HepG2 (cell line): ENCODE measurements around the gene DDHD1. TPM values are rescaled to one million over a fixed set of nuclear protein-coding genes. Genes with fewer than 3 reads are reported as not detected.

Experiments used
- ATAC-seq: fragments of 200-7000 bp; cut with Tn5 transposase; 3 replicates; pipeline ENCODE4 v1.9.1; 2020; ENCODE audit warnings: mild to moderate bottlenecking, moderate library complexity
- BruUV-seq: library from RNA; stranded (reverse); fragments of 400-500 nt; replicated peaks from 2 replicates; lab custom pipeline; 2021; lab: Mats Ljungman, UMichigan
- CTCF ChIA-PET: fragments of 300-600 bp; formaldehyde crosslinking; extraction: SDS; loops from one replicate; lab custom pipeline; 2021; ENCODE audit warnings: low total read pairs, inconsistent platforms, low intra/inter-chr PET ratio; lab: Yijun Ruan, JAX
- POLR2A ChIA-PET: fragments of 350-600 bp; sonication (Branson Sonifier 250); formaldehyde crosslinking; loops from one replicate; lab custom pipeline; 2020; ENCODE audit warnings: antibody characterized with exemption, inconsistent platforms; lab: Yijun Ruan, JAX
- DNase-seq: peaks from one replicate; pipeline ENCODE4 v3.0.0-alpha.2; 2015; ENCODE audit warnings: low spot score
- FAIRE-seq: peaks from 3 replicates; lab custom pipeline; 2011; peaks lifted over from hg19 to GRCh38; lab: Jason Lieb, UNC
- H2AFZ ChIP-seq: one replicate; pipeline ENCODE4 v1.6.1; 2011; ENCODE audit warnings: low read length, inconsistent platforms
- H3K27ac ChIP-seq: fragments of 300-600 bp; 3 replicates; pipeline ENCODE4 v1.8.0; 2011; ENCODE audit warnings: mixed run types, mild to moderate bottlenecking, mixed read lengths, low read length, inconsistent platforms; ENCODE audit not compliant: insufficient read depth; ENCODE audit errors: extremely low read length
- H3K27me3 ChIP-seq, 2 experiments: fragments of 200-600 bp in 1 of 2; 2 replicates in 1 of 2; 3 replicates in 1 of 2; pipeline versions ENCODE4 v1.6.0 to v1.8.0; 2011; ENCODE audit warnings: low read length in 2 of 2, mild to moderate bottlenecking in 2 of 2, moderate library complexity in 2 of 2, inconsistent platforms in 1 of 2; ENCODE audit not compliant: insufficient read depth in 2 of 2, control insufficient read depth in 1 of 2
- H3K36me3 ChIP-seq, 2 experiments: fragments of 200-600 bp in 1 of 2; replicated peaks in 1 of 2; 2 replicates in 1 of 2; 3 replicates in 1 of 2; pipeline versions ENCODE4 v1.5.1 to v1.8.0; 2011; ENCODE audit warnings: low read length in 2 of 2, inconsistent platforms in 1 of 2; ENCODE audit not compliant: insufficient read depth in 2 of 2, control insufficient read depth in 1 of 2
- H3K4me1 ChIP-seq: 2 replicates; pipeline ENCODE4 v1.5.1; 2012; ENCODE audit warnings: low read length, inconsistent platforms; ENCODE audit not compliant: insufficient read depth
- H3K4me2 ChIP-seq: 2 replicates; pipeline ENCODE4 v1.6.0; 2011; ENCODE audit warnings: low read depth, low read length, inconsistent platforms
- H3K4me3 ChIP-seq, 3 experiments: fragments of 200-600 bp in 1 of 3; sonication (generic), shearing (Covaris generic) in 1 of 3; replicated peaks in 1 of 3; 2 replicates each; pipeline ENCODE4 v1.5.1; 2011 to 2016; ENCODE audit warnings: low read length in 3 of 3, inconsistent platforms in 2 of 3, low read depth in 2 of 3, mild to moderate bottlenecking in 2 of 3, control low read depth in 1 of 3, mixed read lengths in 1 of 3; ENCODE audit not compliant: insufficient read depth in 1 of 3
- H3K79me2 ChIP-seq: one replicate; pipeline ENCODE4 v1.6.1; 2011; ENCODE audit warnings: low read length, inconsistent platforms; ENCODE audit not compliant: insufficient read depth
- H3K9ac ChIP-seq: 2 replicates; pipeline ENCODE4 v1.6.0; 2011; ENCODE audit warnings: mild to moderate bottlenecking, low read depth, low read length, inconsistent platforms; ENCODE audit not compliant: insufficient read depth
- H3K9me3 ChIP-seq: 2 replicates; pipeline ENCODE4 v1.5.1; 2012; ENCODE audit warnings: mild to moderate bottlenecking, low read length
- H4K20me1 ChIP-seq: 2 replicates; pipeline ENCODE4 v1.6.0; 2011; ENCODE audit warnings: inconsistent platforms, mild to moderate bottlenecking, low read length, moderate library complexity; ENCODE audit not compliant: insufficient read depth
- ETS1 ChIP-seq: sonication (generic); formaldehyde crosslinking; IDR thresholded peaks from 2 replicates; pipeline ENCODE4 v1.4.0; 2020; ENCODE audit warnings: missing genetic modification reagents
- FOXO1 ChIP-seq: sonication (generic); formaldehyde crosslinking; IDR thresholded peaks from 2 replicates; pipeline ENCODE4 v1.4.0; 2020; ENCODE audit warnings: missing genetic modification reagents
- HIC2 ChIP-seq: sonication (generic); formaldehyde crosslinking; IDR thresholded peaks from 2 replicates; pipeline ENCODE4 v1.9.0; 2022; ENCODE audit warnings: low read depth, missing genetic modification reagents
- KDM3A ChIP-seq: IDR thresholded peaks from 2 replicates; pipeline ENCODE4 v1.6.1; 2018; ENCODE audit warnings: low read depth, missing compliant biosample characterization
- SMYD3 ChIP-seq: sonication (generic); formaldehyde crosslinking; IDR thresholded peaks from 2 replicates; pipeline ENCODE4 v1.8.1; 2023; ENCODE audit warnings: mild to moderate bottlenecking, missing genetic modification reagents
- ZNF354B ChIP-seq: sonication (generic); formaldehyde crosslinking; IDR thresholded peaks from 2 replicates; pipeline ENCODE4 v1.8.0; 2022; ENCODE audit warnings: mild to moderate bottlenecking, missing genetic modification reagents
- ZNF563 ChIP-seq: sonication (generic); formaldehyde crosslinking; IDR thresholded peaks from 2 replicates; pipeline ENCODE4 v1.8.0; 2022; ENCODE audit warnings: mild to moderate bottlenecking, moderate library complexity, missing genetic modification reagents
- in situ Hi-C: cut with HindIII; loops from 2 replicates; pipeline ENCODE4 v1.10.0; 2017; ENCODE audit warnings: low pct_unique_long_range_greater_than_20kb; ENCODE audit not compliant: extremely low pct_ligation_motif_present
- intact Hi-C: fragments of 100-400 bp; cut with micrococcal nuclease; formaldehyde crosslinking; loops from one replicate; pipeline ENCODE4 v1.10.0; 2022; ENCODE audit not compliant: unreplicated experiment
- polyA plus RNA-seq, 8 experiments: library from polyadenylated mRNA; depleted of rRNA in 3 of 8; stranded (reverse) in 7 of 8; unstranded in 1 of 8; fragments of >200 nt; fragmentation: Illumina TruSeq in 4 of 8; extraction: Trizol in 4 of 8; gene quantifications; 2 replicates each; pipeline versions ENCODE4 v1.2.1 to v1.2.3, GENCODE V29; 2011 to 2016; ENCODE audit warnings: low read depth in 4 of 8, missing spikeins in 1 of 8, mixed read lengths in 1 of 8; ENCODE audit not compliant: insufficient read depth in 1 of 8
- total RNA-seq, 5 experiments: library from RNA; depleted of rRNA; stranded (reverse); fragments of >200 nt; fragmentation: Illumina TruSeq; extraction: Trizol; gene quantifications; 2 replicates each; pipeline ENCODE4 v1.2.3, GENCODE V29; 2016; ENCODE audit warnings: low read depth in 1 of 5

Gene DDHD1
- total and polyA plus RNA-seq, 2 of the 13 experiments (the other 11 are each of a cell fraction or from before 2014, with no cell fraction given) = 4.6 to 8.3 TPM

GRCh38 chr14:53140585-53140984 is 12.5 kb downstream of the DDHD1 start:
- H3K27ac ChIP-seq = no peak overlapping the region
- H2AFZ ChIP-seq = no peak overlapping the region
- no peak overlapping the region for H3K4me3 ChIP-seq
- no peaks in the 10 kb centered on the region for H4K20me1 ChIP-seq
- DNase-seq = no peak
- H3K4me2 ChIP-seq = no peak overlapping the region
- H3K9me3 ChIP-seq = peaks cover 15% of the 10 kb centered on the region; the same call in 1 of the 2 replicates
- CTCF ChIA-PET = no interaction called here
- H3K36me3 ChIP-seq = no peaks in the 10 kb centered on the region
- H3K79me2 ChIP-seq = peaks cover 4% of the 10 kb centered on the region
- TF ChIP-seq ZNF354B (CRISPR knock-in tag) = peak; percentile 28; the same call in 1 of the 2 replicates
- TF ChIP-seq ETS1 = no peak
- no peak for TF ChIP-seq KDM3A (CRISPR knock-in tag)
- no peak for TF ChIP-seq ZNF563 (CRISPR knock-in tag)
- no peak for TF ChIP-seq HIC2 (CRISPR knock-in tag)
- TF ChIP-seq FOXO1 (CRISPR knock-in tag) = no peak
- no peak for TF ChIP-seq SMYD3 (CRISPR knock-in tag)
- TF ChIP-seq, all 625 proteins: peak for 1
- no peak for ATAC-seq
- no peak for FAIRE-seq
- POLR2A ChIA-PET = no interaction called here
- in situ Hi-C loops = no loop called here
- no TSS peak for BruUV-seq
- Histone ChIP-seq H3K9ac (no peak overlapping the region), H3K27me3 (no peaks in the 10 kb centered on the region), H3K4me1 (peaks cover 6% of the 10 kb centered on the region)
- intact Hi-C loops = no loop called here
